NCI-H748 (cell line): Measurements from ENCODE around the gene FBXL17.
A peak's percentile ranks its signal among the peaks of the same experiment; 100 is the strongest.

Experiments used
- DNase-seq: peaks from one replicate; lab custom pipeline; 2025; ENCODE audit not compliant: unreplicated experiment; lab: John Stamatoyannopoulos, UW

The FBXL17 gene

DNA sequence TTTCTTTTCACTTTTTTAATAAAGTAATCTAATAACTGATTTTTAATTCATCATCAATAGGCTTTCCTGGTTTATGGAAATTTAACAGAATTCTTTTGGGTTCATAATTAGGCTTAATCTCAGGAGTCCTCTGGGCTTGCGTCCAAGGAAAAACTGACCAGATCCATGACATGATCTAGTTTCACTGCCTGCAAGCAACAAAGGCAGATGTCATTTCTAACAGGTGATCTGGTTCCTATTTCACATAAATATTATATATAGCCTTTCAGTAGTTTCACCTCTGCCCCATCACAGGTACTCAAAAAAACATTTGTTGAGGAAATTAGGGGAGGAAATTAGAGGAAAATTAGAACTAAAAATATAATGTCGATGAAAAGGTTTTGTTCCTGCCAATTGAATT, 126.4 kb downstream of the FBXL17 start:
- DNase-seq, result peak; percentile 80

DNA sequence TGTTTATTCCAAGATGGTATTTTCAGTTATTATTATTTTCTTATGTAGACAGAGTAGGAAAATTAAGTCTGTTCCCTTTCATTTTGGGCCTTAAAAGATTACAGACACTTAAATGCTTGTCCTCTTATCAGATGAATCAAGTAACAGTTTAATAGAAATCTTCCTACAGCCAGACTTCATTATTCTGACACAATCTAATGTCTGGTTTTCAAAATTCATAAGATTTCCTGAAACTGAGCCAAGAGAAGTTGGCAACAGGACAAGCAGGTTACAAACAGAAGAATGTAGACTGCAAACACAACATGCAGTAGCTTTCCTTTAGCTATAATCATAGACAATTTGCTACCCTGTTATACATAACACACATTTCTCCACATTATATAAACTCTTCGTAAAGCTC, 130.5 kb downstream of the FBXL17 start:
- DNase-seq, result no peak

DNA sequence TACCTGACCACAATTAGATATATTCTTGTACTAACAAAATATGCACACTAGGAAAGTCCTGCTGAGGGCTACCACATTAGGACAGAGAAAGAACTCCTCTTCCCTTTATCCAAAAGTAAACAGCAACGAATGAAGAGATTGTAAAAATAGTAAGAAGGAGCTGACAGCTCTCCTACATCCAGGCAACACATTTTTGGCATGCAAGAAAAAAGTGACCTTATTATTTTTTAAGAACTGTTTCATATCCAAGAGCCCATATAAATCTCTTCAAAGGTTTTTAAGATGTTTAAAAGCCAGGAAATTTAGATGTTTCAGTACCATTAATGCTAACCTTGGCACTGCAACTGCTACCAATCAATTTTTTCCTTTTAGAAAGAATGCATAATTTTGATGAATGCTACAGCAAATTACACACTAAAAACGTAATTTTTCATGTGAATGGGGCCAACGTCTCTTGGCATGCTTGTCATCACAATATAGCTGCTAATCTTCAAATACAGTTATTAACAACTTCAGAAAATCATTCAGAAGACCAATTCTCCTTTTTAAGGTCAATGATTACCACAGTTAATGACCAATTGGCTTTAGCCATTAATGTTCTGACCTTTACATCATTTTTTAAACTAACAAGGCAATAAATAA, 132.0 kb downstream of the FBXL17 start:
- no peak for DNase-seq

DNA sequence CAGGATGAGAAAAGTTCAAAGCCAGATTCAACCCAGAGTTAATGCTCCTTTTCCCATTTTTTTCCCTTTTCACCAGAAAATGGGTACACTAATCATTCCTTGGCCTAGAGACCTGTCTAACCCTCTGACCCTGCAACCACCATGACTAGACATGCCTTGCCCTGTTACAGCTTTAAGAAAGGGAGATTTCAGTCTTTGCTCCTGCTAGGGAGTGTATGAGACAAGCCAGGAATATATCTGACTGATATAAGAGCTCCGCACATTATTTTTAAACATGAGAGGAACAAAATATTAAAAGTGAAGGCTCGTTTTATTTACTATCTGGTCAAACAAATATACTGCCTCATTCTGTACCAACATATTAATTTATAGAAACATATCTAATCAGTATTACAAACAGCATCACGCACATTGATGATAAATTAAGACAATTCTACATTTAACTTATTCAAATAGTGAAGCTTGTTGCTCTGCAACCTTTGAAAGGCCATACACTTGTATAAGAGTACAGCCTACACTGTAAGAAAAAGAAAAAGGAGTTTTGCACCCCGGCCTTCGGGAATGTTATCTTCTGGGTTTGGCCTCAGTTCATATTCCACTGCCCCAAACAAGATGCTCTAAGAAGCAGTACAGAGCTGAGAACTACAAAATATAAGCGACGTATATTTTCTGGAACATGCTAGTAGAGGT, 132.7 kb downstream of the FBXL17 start:
- DNase-seq, result no peak

DNA sequence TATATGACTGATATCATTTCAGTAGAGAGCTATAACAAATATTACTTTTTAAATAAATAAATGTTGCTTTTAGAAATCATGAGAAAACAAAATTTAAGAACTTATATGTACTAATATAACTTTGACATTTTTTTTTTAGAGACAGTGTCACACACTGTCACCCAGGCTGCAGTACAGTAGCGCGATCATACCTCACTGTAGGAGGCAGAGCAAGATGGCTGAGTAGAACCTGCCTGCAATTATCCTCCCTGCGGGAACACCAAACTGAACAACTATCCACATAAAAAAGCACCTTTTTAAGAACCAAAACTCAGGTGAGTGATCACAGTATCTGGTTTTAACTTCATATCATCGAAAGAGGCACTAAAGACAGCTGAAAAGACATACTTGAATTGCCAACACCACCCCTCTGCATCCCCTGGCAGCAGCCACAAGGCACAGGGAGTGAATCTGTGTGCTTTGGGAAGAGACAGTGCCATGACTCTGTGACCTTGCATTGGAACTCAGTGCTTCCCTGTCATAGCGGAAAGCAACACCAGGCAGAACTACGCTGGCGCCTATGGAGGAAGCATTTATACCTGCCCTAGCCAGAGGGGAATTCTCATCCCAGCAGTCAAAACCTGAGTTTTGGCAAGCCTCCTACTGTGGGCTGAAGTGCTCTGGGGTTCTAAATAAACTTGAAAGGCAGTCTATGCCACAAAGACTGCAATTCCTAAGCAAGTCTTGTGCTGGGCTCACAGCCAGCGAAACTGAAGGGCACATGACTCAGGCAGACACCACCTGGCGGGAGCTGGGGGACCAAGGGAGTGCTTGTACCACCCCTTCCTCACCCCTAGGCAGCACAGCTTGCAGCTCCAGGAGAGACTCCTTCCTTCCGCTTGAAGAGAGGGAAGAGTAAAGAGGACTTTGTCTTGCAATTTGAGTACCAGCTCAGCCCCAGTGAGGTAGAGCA, 142.7 kb downstream of the FBXL17 start:
- no peak for DNase-seq

DNA sequence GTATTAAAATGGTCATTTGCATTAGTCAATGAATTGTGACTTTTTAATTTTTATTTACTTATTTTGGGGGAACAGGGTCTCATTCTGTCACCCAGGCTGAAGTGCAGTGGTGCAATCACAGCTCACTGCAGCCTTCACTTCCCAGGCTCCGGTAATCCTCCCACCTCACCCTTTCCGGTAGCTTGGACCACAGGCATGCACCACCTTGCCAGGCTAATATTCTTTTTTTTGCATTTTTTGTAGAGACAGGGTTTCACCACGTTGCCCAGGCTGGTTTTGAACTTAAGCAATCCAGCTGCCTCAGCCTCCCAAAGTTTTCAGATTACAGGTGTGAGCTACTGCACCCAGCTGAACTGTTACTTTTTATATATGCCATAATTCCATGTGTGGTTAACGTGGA, 143.4 kb downstream of the FBXL17 start:
- no peak for DNase-seq

GRCh38 chr5:108233617-108234155, 148.2 kb downstream of the FBXL17 start:
- DNase-seq, result no peak

GRCh38 chr5:108232805-108233204, 149.1 kb downstream of the FBXL17 start:
- no peak for DNase-seq

GRCh38 chr5:108222011-108222410, 159.9 kb downstream of the FBXL17 start:
- no peak for DNase-seq

DNA sequence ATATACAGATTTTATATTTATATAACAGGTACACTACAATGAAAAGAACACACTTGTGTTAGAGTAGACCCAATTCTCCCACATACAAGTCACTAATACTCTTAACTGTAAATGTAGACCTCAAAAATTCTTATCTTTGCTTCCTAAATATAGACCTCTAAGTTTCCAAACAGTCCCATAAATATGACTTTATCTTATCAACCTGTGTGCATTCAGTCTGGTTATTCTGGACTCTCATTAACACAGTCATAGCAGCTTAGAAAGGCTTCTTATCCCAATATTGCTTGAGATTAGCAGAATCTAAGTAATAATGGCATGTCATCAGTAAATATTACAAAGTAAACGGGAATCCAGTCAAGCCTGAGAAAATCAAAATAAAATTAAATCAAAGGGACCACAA, 161.1 kb downstream of the FBXL17 start:
- no peak for DNase-seq

DNA sequence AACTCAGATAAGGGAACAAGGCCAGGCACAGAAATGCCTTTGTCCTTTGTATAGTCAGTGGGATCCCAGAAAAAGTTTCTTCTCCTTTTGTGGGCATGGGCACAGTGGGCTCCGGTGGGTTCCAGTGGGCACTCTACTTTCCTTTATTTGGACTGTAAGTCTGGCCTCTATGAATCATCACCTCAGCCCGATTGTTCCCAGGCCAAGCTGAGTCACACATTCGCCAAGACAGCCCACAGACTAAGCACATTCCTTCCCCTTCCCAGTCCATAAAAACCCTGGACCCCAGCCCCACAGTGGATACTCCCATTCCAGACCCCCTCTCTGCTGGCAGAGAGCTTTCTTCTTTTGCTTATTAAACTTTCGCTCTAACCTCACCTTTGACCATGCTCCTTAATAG, 165.0 kb downstream of the FBXL17 start:
- DNase-seq, result no peak

- no peak for DNase-seq
Observed at GRCh38 chr5:108214857-108215256, 167.0 kb downstream of the FBXL17 start.

DNA sequence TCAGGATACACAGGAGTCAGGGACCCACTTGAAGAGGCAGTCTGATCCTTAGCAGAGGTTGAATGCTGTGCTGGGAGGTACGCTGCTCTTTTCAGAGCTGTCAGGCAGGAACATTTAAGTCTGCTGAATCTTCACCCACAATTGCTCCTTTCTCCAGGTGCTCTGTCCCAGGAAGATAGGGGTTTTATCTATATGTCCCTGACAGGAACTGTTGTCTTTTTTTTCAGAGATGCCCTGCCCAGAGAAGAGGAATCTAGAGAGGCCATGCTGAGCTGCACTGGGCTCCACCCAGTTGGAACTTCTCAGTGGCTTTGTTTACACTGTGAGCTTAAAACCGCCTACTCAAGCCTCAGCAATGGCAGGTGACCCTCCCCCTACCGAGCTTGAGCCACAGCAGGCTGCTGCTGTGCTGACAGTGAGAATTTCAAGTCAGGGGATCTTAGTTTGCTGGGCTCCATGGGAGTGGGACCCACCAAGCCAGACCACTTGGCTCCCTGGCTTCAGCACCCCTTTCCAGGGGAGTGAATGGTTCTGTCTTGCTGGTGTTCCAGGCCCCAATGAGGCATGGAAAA, 169.0 kb downstream of the FBXL17 start:
- DNase-seq, result peak; percentile 70

DNA sequence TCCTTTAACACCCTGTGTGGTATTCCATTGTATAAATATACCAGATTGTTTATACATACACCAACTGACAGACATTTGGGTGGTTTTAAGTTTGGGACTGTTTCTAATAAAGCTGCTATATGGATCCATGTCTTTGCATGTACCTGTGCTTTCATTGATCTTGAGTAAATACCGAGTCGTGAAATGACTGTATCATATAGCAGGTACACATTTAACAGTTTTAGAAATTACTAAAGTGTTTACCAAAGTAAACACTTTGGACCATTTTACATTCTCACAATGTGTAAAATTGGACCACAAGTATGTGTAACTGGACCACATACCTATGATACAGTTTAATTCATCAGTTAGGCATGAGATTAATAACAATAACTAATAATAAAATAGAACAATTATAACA, 175.2 kb downstream of the FBXL17 start:
- no peak for DNase-seq

DNA sequence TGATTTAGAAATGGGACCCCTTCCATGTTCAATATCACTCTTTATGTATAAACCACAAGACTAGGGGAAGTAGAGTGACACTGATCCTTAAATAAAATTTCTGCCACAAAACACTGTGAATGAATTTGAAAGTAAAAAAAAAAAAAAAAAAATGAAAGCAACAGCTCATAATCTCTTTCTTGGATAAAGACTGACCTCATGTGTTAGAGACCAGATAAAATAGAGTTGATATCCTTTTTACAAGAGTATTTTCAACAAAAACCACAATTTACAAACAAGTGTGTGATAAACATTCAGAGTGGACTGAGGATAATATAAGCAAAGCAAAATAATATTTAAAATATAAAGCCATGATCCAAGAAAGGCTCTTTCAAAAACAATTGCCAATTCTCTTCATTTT, 180.2 kb downstream of the FBXL17 start:
- DNase-seq, result no peak

DNA sequence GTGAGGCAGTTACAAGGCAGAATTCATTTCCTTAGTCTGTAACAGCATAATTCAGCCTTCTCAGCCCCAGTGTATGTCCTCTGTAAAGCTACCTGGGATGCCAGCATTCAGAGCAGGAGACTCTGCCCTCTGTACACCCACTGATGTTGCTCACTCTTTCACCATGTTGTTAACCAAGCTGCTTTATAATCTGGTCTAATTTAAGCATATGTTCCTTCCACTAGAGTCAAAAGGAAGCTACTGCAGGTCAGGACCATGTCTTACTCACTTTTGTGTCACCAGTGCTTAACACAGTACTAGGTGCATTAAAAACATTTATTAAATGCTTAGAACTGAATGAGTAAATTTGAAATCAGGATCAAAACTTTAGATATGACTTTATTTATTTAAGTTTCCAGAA, 185.6 kb downstream of the FBXL17 start:
- no peak for DNase-seq

DNA sequence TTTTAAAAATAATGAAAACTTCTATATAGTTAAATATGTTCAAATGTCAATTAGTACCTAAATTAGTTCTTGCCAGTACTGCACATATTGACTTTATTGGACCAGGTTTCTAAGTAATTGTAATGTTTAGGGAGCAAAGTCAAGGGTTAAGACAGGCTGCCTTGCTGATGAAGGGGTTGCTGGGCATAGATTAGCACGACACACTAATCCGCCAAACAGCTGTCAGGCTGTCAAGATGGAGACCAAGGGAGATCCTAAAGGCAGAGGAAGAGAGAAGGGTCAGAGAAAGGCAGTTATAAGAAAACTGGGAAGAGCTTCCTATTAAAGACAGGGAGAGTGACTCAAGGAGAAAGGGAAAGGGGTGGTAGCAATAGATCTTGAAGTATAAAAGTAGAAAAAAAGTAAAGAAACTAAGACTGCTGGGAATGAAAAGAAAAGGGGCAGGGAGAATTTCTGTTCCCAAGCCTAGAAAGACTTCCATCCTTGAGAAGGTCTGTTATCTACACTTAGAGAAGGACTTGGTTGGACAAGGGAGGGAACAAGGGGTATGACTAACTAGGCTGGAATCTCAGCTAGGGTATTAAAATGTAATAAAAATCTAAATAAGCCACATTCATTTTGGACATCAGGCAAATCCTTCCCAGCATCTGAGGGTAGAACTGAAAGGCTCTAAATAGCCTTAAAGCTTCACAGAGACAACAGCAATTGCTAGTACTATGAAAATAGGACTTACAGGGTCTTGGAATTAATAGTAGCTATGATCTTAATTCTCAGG, 188.7 kb downstream of the FBXL17 start:
- DNase-seq, result no peak

GRCh38 chr5:108184940-108185339, 197.0 kb downstream of the FBXL17 start:
- DNase-seq, result no peak

GRCh38 chr5:108181975-108182374, 199.9 kb downstream of the FBXL17 start:
- DNase-seq, result no peak

DNA sequence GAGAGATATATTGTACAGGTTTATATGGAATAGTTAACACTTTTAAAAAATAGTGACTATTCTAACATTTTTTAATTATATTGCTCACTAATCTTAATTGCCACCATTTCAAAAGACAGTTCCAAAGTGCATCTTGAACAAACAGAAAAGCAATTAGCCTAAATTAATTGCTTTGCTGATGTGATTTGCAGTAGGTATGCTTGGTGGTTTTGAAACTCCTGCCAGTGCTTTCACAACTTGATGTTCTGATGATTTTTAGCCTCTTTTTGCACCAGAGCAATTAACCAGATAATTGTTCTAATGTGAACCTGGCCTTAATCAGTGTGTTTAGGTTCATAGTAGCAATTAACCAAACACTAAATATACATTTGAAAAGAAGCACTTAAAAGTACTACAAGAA, 207.6 kb downstream of the FBXL17 start:
- peak; percentile 9 for DNase-seq
